ENCODE results near the gene SOWAHA. TPM values are rescaled to one million over a fixed set of nuclear protein-coding genes. Genes with fewer than 3 reads are reported as not detected.

Gene SOWAHA
- total RNA-seq, 2 donors from 2014 or later, result 0.63 to 0.68 TPM

GRCh38 chr5:132788990-132789886 is 23.9 kb upstream of the SOWAHA start:
- no peak for TF ChIP-seq CTCF (IDR thresholded peaks at IDR 0.05)
- no peak for DNase-seq (ENCODE audit: low spot score)

GRCh38 chr5:132790201-132790865 is 22.8 kb upstream of the SOWAHA start:
- H3K36me3 ChIP-seq, result no peaks in the 10 kb centered on the region
- H3K9me3 ChIP-seq, result no peaks in the 10 kb centered on the region
- no peak for TF ChIP-seq CTCF (IDR thresholded peaks at IDR 0.05)
- H3K27me3 ChIP-seq (replicated peaks; ENCODE audit: insufficient read depth), result no peaks in the 10 kb centered on the region
- no peak overlapping the region for H3K4me3 ChIP-seq
- ATAC-seq (ENCODE audit: insufficient number of reproducible peaks, low FRiP score, low read depth) (no peak), DNase-seq (ENCODE audit: low spot score) (no peak)
- H3K4me1 ChIP-seq (ENCODE audit: control insufficient read depth in 1 of 2, low read depth in 2 of 2), result peaks cover 7 to 20% of the 10 kb centered on the region in 2 donors
- H3K27ac ChIP-seq, result no peak overlapping the region

More at GRCh38 chr5:132788990-132789886, 23.9 kb upstream of the SOWAHA start:
- H3K36me3 ChIP-seq, result no peaks in the 10 kb centered on the region
- no peaks in the 10 kb centered on the region for H3K9me3 ChIP-seq
- peaks cover 11 to 25% of the 10 kb centered on the region in 2 donors for H3K4me1 ChIP-seq (ENCODE audit: control insufficient read depth in 1 of 2, low read depth in 2 of 2)
- no peak for ATAC-seq (ENCODE audit: insufficient number of reproducible peaks, low FRiP score, low read depth)
- H3K27me3 ChIP-seq (replicated peaks; ENCODE audit: insufficient read depth), result no peaks in the 10 kb centered on the region
- H3K27ac ChIP-seq, result no peak overlapping the region
- H3K4me3 ChIP-seq, result no peak overlapping the region

GRCh38 chr5:132791026-132791425 is 22.1 kb upstream of the SOWAHA start:
- no peak for DNase-seq (ENCODE audit: low spot score)
- TF ChIP-seq CTCF (IDR thresholded peaks at IDR 0.05), result no peak
- Histone ChIP-seq H3K9me3 (no peaks in the 10 kb centered on the region), H3K27me3 (replicated peaks; ENCODE audit: insufficient read depth) (no peaks in the 10 kb centered on the region), H3K27ac (no peak overlapping the region), H3K36me3 (no peaks in the 10 kb centered on the region), H3K4me1 (ENCODE audit: control insufficient read depth in 1 of 2, low read depth in 2 of 2) (peaks cover 0 to 13% of the 10 kb centered on the region in 2 donors), H3K4me3 (no peak overlapping the region)
- no peak for ATAC-seq (ENCODE audit: insufficient number of reproducible peaks, low FRiP score, low read depth)

GRCh38 chr5:132797651-132798050 is 15.5 kb upstream of the SOWAHA start:
- H3K4me3 ChIP-seq, result no peak overlapping the region
- H3K9me3 ChIP-seq, result no peaks in the 10 kb centered on the region
- H3K36me3 ChIP-seq, result no peaks in the 10 kb centered on the region
- ATAC-seq (ENCODE audit: insufficient number of reproducible peaks, low FRiP score, low read depth) (no peak), DNase-seq (ENCODE audit: low spot score) (no peak)
- H3K4me1 ChIP-seq (ENCODE audit: control insufficient read depth in 1 of 2, low read depth in 2 of 2), result no peaks in the 10 kb centered on the region
- no peaks in the 10 kb centered on the region for H3K27me3 ChIP-seq (replicated peaks; ENCODE audit: insufficient read depth)
- H3K27ac ChIP-seq, result no peak overlapping the region
- no peak for TF ChIP-seq CTCF (IDR thresholded peaks at IDR 0.05)

GRCh38 chr5:132799392-132799791 is 13.7 kb upstream of the SOWAHA start:
- H3K4me1 ChIP-seq (ENCODE audit: control insufficient read depth in 1 of 2, low read depth in 2 of 2), result no peaks in the 10 kb centered on the region
- no peaks in the 10 kb centered on the region for H3K27me3 ChIP-seq (replicated peaks; ENCODE audit: insufficient read depth)
- DNase-seq (ENCODE audit: low spot score) (no peak), ATAC-seq (ENCODE audit: insufficient number of reproducible peaks, low FRiP score, low read depth) (no peak)
- H3K4me3 ChIP-seq, result no peak overlapping the region
- H3K9me3 ChIP-seq, result no peaks in the 10 kb centered on the region
- no peak for TF ChIP-seq CTCF (IDR thresholded peaks at IDR 0.05)
- H3K27ac ChIP-seq, result no peak overlapping the region
- no peaks in the 10 kb centered on the region for H3K36me3 ChIP-seq

Measured in thoracic aorta (tissue), 2 donors.